ENCODE results near the gene DDIT3.

The DDIT3 gene

DNA sequence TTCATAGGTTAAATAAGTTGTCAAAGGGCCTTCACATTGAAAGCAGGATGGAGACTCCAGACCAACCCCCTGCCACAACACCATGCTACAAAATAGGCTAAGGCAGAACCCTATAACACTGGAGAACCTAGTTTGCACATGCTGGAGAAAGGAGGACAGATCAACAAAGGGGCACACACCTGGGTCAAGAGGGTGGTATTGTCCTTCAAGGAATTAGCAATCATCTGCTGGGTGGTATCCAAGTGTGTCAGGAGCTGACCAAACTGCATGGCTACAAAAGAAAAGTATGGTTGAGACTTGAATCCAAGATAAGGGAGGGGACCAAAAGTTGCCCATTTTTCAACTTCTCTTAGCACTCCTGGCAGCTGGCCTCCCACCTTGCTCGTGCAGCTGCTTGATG is 11.5 kb upstream of the DDIT3 start:
- DNase-seq (ENCODE audit: low read depth), result no peak
- TF ChIP-seq, protein P1, sequence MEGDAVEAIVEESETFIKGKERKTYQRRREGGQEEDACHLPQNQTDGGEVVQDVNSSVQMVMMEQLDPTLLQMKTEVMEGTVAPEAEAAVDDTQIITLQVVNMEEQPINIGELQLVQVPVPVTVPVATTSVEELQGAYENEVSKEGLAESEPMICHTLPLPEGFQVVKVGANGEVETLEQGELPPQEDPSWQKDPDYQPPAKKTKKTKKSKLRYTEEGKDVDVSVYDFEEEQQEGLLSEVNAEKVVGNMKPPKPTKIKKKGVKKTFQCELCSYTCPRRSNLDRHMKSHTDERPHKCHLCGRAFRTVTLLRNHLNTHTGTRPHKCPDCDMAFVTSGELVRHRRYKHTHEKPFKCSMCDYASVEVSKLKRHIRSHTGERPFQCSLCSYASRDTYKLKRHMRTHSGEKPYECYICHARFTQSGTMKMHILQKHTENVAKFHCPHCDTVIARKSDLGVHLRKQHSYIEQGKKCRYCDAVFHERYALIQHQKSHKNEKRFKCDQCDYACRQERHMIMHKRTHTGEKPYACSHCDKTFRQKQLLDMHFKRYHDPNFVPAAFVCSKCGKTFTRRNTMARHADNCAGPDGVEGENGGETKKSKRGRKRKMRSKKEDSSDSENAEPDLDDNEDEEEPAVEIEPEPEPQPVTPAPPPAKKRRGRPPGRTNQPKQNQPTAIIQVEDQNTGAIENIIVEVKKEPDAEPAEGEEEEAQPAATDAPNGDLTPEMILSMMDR (conservative IDR thresholded peaks at IDR 0.05; ENCODE audit: control insufficient read depth, insufficient read depth, low read depth, low read length), result no peak
- H3K4me3 ChIP-seq (ENCODE audit: control insufficient read depth, low read depth, low read length), result no peak overlapping the region

DNA sequence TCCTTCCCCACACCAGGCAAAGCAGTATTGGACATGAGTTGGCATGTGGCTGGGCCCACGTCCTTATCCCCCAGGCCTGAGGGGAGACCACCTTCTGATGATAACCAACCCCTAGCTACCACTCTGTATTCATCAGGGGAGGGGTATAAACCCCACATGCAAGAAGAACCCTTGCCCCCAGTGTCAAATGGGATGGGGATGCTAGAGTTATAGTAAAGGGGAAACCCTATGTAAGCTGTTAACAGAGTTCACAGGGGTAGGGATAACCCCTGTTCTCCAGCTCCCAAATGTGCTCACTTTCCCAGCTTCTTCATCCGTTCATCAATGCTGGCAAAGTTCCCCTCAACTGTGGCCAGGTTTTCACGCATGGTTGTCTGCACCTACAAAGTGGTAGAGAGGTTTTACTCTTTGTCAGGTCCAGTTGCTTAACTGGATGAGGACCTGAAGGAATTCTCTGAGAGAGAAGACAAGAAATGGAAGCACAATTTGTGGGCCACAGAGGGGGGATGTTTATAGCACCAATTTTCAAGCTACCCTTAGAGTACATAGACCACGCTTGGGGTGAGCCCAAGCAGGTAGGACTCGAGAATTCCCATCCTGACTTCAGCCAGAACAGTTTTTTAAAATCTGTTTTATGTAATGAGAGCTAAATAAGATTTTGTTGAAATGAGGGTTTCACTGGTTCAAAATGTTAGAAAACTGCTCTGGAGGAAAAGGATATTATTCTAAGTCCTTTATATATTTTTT is 10.3 kb upstream of the DDIT3 start:
- no peak overlapping the region for H3K4me3 ChIP-seq (ENCODE audit: control insufficient read depth, low read depth, low read length)
- DNase-seq (ENCODE audit: low read depth), result no peak
- TF ChIP-seq, protein P1 (conservative IDR thresholded peaks at IDR 0.05; ENCODE audit: control insufficient read depth, insufficient read depth, low read depth, low read length), result no peak

DNA sequence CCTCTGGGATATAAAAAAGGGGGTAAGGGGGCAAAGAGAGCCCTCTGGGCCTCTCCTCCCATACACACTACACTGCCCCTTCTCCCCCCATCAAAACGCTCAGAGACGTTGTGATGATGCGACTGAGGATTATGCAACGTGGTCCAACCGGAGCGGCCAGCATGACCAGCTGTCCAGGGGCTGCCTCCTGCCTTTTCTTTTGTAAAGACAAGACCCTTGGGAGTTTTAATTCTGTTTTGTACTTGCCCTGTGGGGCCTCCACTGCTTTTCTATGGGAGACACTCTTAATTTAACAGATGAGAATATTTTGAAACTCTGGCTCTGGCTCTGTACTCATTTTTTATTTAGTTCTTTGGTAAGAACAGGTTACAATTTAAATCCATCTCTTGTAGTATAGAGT is 9.5 kb upstream of the DDIT3 start:
- TF ChIP-seq, protein P1 (conservative IDR thresholded peaks at IDR 0.05; ENCODE audit: control insufficient read depth, insufficient read depth, low read depth, low read length), result no peak
- no peak for DNase-seq (ENCODE audit: low read depth)
- no peak overlapping the region for H3K4me3 ChIP-seq (ENCODE audit: control insufficient read depth, low read depth, low read length)

DNA sequence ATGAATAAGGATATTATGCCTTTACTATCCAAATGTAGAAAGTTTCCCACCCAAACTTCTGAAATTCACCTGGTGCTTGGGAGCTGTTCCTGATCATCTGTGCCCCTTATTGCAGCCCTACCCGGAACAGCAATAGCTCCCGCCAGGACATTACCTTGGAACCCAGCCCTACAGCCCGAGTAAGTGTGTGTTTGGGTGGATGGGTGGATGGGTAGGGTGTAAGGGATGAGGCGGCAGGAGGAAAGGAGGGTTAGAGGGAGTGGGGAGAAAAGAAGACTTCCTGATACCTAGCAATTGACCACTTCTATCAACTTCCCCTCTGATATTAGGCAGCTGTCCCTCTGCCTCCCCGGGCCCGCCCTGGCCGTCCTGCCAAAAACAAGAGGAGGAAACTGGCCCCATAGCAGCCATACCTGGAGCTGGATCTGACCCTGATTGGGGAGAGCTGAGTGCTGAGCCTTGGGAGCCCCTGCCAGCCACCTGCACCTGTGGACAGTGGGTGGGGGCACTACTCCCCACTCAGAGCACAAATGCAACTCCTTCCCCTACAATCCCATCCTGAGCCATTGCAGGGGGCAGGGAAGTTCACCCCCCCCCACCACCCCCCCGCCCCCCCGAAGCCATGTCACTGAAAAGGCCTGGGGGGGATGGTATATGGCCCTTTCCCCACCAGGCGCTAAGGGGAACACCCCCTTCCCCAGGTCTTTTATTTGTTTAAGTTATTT is 8.7 kb upstream of the DDIT3 start:
- TF ChIP-seq, protein P1 (conservative IDR thresholded peaks at IDR 0.05; ENCODE audit: control insufficient read depth, insufficient read depth, low read depth, low read length), result no peak
- no peak for DNase-seq (ENCODE audit: low read depth)
- no peak overlapping the region for H3K4me3 ChIP-seq (ENCODE audit: control insufficient read depth, low read depth, low read length)

DNA sequence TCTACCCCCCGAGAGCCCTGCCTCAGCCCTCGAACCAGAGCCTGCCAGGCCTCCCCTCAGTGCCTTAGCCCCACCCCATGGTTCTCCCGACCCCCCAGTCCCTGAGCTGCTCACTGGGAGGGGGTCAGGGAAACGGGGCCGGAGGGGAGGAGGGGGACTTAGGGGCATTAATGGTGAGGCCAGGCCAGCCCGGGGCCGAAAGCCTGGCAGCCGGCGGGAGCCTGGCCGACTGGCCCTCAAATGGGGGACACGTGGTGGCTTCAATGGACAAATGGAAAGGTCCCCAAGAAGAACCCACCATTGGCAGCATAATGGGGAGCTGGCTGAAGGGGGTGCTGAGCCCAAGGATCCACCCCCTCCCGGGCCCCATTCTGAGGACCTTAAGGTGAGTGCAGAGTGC is 7.9 kb upstream of the DDIT3 start:
- TF ChIP-seq, protein P1 (conservative IDR thresholded peaks at IDR 0.05; ENCODE audit: control insufficient read depth, insufficient read depth, low read depth, low read length), result no peak
- no peak overlapping the region for H3K4me3 ChIP-seq (ENCODE audit: control insufficient read depth, low read depth, low read length)
- DNase-seq (ENCODE audit: low read depth), result no peak

DNA sequence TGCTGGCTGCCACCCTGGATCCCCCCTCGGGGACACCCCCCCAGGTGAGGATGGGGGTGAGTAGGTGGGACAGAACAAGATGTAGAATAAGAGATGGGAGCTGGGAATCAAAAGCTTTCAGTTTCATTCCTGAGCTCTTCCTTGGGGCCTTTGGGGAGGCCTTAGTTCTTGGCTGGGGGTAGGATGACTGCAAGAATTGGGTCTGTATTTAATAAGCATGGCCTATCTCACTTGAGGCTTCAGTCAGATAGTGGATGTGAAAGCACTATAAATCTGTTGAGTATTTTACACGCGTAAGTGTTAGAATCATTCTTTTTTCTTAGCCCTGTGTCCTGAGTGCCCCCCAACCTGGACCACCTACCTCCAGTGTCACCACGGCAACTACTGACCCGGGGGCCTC is 6.9 kb upstream of the DDIT3 start:
- H3K4me3 ChIP-seq (ENCODE audit: control insufficient read depth, low read depth, low read length), result no peak overlapping the region
- TF ChIP-seq, protein P1 (conservative IDR thresholded peaks at IDR 0.05; ENCODE audit: control insufficient read depth, insufficient read depth, low read depth, low read length), result no peak
- no peak for DNase-seq (ENCODE audit: low read depth)
